KBM-7 (cell line): ENCODE measurements around the gene SDHAF3.
A peak's percentile ranks its signal among the peaks of the same experiment; 100 is the strongest.

Experiments used
- DNase-seq: peaks from one replicate; pipeline ENCODE4 v3.0.0-alpha.2; 2015
- in situ Hi-C: fragments of 300-500 bp; cut with MboI; formaldehyde crosslinking; loops from 2 replicates; pipeline ENCODE4 v1.14.3; 2020; ENCODE audit warnings: low sequenced_read_pairs, low pct_unique_long_range_greater_than_20kb, mixed read lengths

Gene SDHAF3

GRCh38 chr7:97198596-97198995, 81.1 kb downstream of the SDHAF3 start:
- no peak for DNase-seq
- in situ Hi-C loops, result no loop called here

- in situ Hi-C loops, result no loop called here
- DNase-seq, result no peak
Observed at GRCh38 chr7:97200018-97200417, 82.5 kb downstream of the SDHAF3 start.

GRCh38 chr7:97203957-97204356, 86.5 kb downstream of the SDHAF3 start:
- in situ Hi-C loops, result no loop called here

GRCh38 chr7:97204821-97205220, 87.3 kb downstream of the SDHAF3 start:
- in situ Hi-C loops, result no loop called here
- no peak for DNase-seq

More at GRCh38 chr7:97203957-97204356, 86.5 kb downstream of the SDHAF3 start:
- DNase-seq, result no peak

DNA sequence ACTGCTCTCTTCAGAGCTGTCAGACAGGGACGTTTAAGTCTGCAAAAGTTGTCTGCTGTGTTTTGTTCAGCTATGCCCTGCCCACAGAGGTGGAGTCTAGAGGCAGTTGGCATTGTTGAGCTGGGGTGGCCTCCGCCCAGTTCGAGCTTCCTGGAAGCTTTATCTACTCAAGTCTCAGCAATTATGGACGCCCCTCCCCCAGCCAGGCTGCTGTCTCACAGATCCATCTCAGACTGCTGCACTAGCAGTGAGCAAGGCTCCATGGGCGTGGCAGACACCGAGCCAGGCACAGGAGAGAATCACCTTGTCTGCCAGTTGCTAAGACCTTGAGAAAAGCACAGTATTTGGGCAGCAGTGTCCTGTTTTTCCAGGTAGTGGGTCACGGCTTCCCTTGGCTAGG, 98.1 kb downstream of the SDHAF3 start:
- in situ Hi-C loops, result no loop called here
- DNase-seq, result peak; percentile 6

GRCh38 chr7:97218767-97219166, 101.3 kb downstream of the SDHAF3 start:
- in situ Hi-C loops, result no loop called here
- no peak for DNase-seq

- in situ Hi-C loops, result no loop called here
- DNase-seq, result no peak
Observed at GRCh38 chr7:97219237-97219636, 101.7 kb downstream of the SDHAF3 start.

GRCh38 chr7:97224316-97224715, 106.8 kb downstream of the SDHAF3 start:
- no peak for DNase-seq
- in situ Hi-C loops, result no loop called here

DNA sequence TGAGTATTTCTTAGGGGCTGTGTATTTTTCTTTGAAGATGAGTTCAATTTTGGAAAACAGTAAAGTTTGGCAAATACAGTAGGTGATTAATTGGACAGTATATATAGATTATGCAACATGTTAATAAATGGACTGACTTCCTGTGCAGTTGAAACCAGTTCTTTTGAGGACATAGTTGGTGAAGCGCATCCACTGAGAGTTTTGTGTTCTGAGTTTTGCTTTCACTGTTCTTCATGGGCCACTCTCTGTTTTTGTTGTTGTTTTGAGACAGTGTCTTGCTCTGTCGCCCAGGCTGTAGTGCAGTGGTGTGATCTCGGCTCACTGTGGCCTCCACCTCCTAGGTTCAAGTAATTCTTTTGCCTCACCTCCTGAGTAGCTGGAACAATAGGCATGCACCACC, 109.0 kb downstream of the SDHAF3 start:
- DNase-seq, result no peak
- in situ Hi-C loops, result no loop called here
